22Rv1 (cell line): ENCODE data around the gene KDM4C.

ENCODE experiments used
- ZFX ChIP-seq: fragments of 450-650 bp; IDR thresholded peaks from 2 replicates; pipeline ENCODE4 v1.6.1; 2017; ENCODE audit warnings: antibody characterized with exemption, borderline replicate concordance
- TF ChIP-seq, protein P1 (sequence below): fragments of 450-650 bp; IDR thresholded peaks from 2 replicates; pipeline ENCODE4 v1.5.1; 2017; ENCODE audit warnings: mild to moderate bottlenecking

DNA sequence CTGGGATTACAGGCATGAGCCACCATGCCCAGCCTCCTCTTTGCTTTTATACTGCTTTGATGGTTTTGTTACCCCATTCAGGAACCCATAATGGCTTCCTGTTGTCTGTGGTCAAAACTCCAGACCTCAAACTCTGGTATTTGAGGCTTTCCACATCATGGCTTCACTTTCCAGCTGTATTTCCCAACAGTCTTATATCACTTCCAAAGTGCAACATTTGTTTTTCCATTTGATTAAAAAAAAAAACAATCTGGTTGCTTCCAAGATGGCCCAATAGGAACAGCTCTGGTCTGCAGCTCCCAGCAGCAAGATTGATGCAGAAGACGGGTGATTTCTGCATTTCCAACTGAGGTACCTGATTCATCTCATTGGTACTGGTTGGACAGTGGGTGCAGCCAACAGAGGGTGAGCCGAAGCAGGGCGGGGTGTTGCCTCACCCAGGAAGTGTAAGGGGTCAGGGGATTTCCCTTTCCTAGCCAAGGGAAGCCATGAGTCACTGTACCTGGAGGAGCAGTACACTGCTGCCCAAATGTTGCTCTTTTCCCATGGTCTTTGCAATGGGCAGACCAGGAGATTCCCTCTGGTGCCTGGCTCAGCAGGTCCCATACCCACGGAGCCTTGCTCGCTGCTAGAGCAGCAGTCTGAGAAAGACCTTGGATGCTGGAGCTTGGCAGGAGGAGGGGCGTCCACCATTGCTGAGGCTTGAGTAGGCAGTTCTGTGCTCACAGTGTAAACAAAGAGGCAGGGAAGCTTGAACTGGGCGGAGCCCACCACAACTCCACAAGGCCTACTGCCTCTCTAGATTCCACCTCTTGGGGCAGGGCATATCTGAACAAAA is 458.4 kb downstream of the KDM4C start:
- TF ChIP-seq, protein P1, sequence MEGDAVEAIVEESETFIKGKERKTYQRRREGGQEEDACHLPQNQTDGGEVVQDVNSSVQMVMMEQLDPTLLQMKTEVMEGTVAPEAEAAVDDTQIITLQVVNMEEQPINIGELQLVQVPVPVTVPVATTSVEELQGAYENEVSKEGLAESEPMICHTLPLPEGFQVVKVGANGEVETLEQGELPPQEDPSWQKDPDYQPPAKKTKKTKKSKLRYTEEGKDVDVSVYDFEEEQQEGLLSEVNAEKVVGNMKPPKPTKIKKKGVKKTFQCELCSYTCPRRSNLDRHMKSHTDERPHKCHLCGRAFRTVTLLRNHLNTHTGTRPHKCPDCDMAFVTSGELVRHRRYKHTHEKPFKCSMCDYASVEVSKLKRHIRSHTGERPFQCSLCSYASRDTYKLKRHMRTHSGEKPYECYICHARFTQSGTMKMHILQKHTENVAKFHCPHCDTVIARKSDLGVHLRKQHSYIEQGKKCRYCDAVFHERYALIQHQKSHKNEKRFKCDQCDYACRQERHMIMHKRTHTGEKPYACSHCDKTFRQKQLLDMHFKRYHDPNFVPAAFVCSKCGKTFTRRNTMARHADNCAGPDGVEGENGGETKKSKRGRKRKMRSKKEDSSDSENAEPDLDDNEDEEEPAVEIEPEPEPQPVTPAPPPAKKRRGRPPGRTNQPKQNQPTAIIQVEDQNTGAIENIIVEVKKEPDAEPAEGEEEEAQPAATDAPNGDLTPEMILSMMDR, result no peak
- no peak for TF ChIP-seq ZFX
